Gastroesophageal sphincter (tissue), 3 donors: ENCODE data around the gene DIS3L.

Experiments used
- CTCF ChIP-seq, 4 experiments: fragments of 200-600 bp in 2 of 4; fragments of 450-650 bp in 2 of 4; sonication (generic) in 1 of 4; IDR thresholded peaks; one replicate each; pipeline ENCODE4 v1.5.1; 2017 to 2019; ENCODE audit warnings: antibody characterized with exemption in 4 of 4, mild to moderate bottlenecking in 2 of 4, moderate library complexity in 2 of 4
- EP300 ChIP-seq: sonication (generic); formaldehyde crosslinking; IDR thresholded peaks from one replicate; pipeline ENCODE4 v1.6.1; 2017; ENCODE audit warnings: antibody characterized with exemption, mild to moderate bottlenecking
- POLR2A ChIP-seq, 2 donors: fragments of 450-650 bp; IDR thresholded peaks; one replicate each; pipeline ENCODE4 v1.6.1; 2017; ENCODE audit warnings: antibody characterized with exemption in 2 of 2, mild to moderate bottlenecking in 2 of 2, moderate library complexity in 1 of 2
- POLR2AphosphoS5 ChIP-seq: sonication (generic); formaldehyde crosslinking; IDR thresholded peaks from one replicate; pipeline ENCODE4 v1.6.1; 2017; ENCODE audit warnings: antibody characterized with exemption

GRCh38 chr15:66356077-66356358, 62.6 kb downstream of the DIS3L start:
- TF ChIP-seq CTCF (IDR thresholded peaks at IDR 0.05) (no peak), POLR2AphosphoS5 (no peak), POLR2A (IDR thresholded peaks at IDR 0.05) (no peak), EP300 (no peak)
